DOHH2 (cell line): ENCODE results near the gene CXCL9.

Experiments
- H3F3A ChIP-seq: fragments of 200-600 bp; sonication (generic), shearing (Covaris generic); 2 replicates; pipeline ENCODE4 v1.6.0; 2016; ENCODE audit warnings: antibody characterized with exemption, mild to moderate bottlenecking; ENCODE audit not compliant: control insufficient read depth, insufficient read depth
- H3K27ac ChIP-seq: fragments of 200-600 bp; sonication (generic); 2 replicates; pipeline ENCODE4 v1.5.1; 2014; ENCODE audit warnings: low read depth, mild to moderate bottlenecking, low read length, moderate library complexity
- H3K27me3 ChIP-seq: fragments of 200-600 bp; sonication (generic); 2 replicates; pipeline ENCODE4 v1.6.1; 2014; ENCODE audit warnings: mild to moderate bottlenecking, low read length, mixed read lengths; ENCODE audit not compliant: control insufficient read depth
- H3K36me3 ChIP-seq: fragments of 200-600 bp; sonication (generic); 2 replicates; pipeline ENCODE4 v1.6.1; 2014; ENCODE audit warnings: mild to moderate bottlenecking, low read length, moderate library complexity, mixed read lengths; ENCODE audit not compliant: control insufficient read depth
- H3K4me1 ChIP-seq: fragments of 200-600 bp; sonication (generic); 2 replicates; pipeline ENCODE4 v1.6.1; 2014; ENCODE audit warnings: mild to moderate bottlenecking, low read length, mixed read lengths; ENCODE audit not compliant: control insufficient read depth
- H3K4me2 ChIP-seq: fragments of 200-600 bp; sonication (generic); 2 replicates; pipeline ENCODE4 v1.6.0; 2014; ENCODE audit warnings: mild to moderate bottlenecking, low read length, moderate library complexity
- H3K4me3 ChIP-seq: fragments of 200-600 bp; sonication (generic); 2 replicates; pipeline ENCODE4 v1.5.1; 2014; ENCODE audit warnings: mild to moderate bottlenecking, low read length, mixed read lengths
- H3K79me2 ChIP-seq: fragments of 200-600 bp; sonication (generic); 2 replicates; pipeline ENCODE4 v1.6.1; 2014; ENCODE audit warnings: mild to moderate bottlenecking, low read length, mixed read lengths; ENCODE audit not compliant: control insufficient read depth
- H3K9me2 ChIP-seq: fragments of 200-600 bp; sonication (generic); replicated peaks from 2 replicates; pipeline ENCODE4 v1.6.1; 2014; ENCODE audit warnings: mild to moderate bottlenecking, low read length, mixed read lengths; ENCODE audit not compliant: control insufficient read depth
- H3K9me3 ChIP-seq: fragments of 200-600 bp; sonication (generic); 2 replicates; pipeline ENCODE4 v1.6.1; 2014; ENCODE audit warnings: antibody characterized with exemption, low read length, mixed read lengths; ENCODE audit not compliant: control insufficient read depth, insufficient read depth
- H4K20me1 ChIP-seq: fragments of 200-600 bp; sonication (generic); 2 replicates; pipeline ENCODE4 v1.6.0; 2014; ENCODE audit warnings: low read depth, mild to moderate bottlenecking, antibody characterized with exemption, low read length, moderate library complexity; ENCODE audit not compliant: control insufficient read depth, insufficient read depth
- CTCF ChIP-seq: fragments of 200-600 bp; sonication (generic); IDR thresholded peaks from one replicate; pipeline ENCODE4 v1.5.1; 2014; ENCODE audit warnings: antibody characterized with exemption, mild to moderate bottlenecking, low read depth, low read length; ENCODE audit not compliant: poor library complexity, severe bottlenecking
- EZH2phosphoT487 ChIP-seq: fragments of 200-600 bp; sonication (generic); IDR thresholded peaks from 2 replicates; pipeline ENCODE4 v1.6.1; 2017; ENCODE audit warnings: borderline replicate concordance, mild to moderate bottlenecking, antibody characterized with exemption, low read length, moderate library complexity, mixed read lengths

Gene CXCL9

GRCh38 chr4:76022031-76022430 is 14.7 kb upstream of the CXCL9 start:
- no peaks in the 10 kb centered on the region for H3F3A ChIP-seq
- H3K4me3 ChIP-seq: no peak overlapping the region
- no peaks in the 10 kb centered on the region for H3K9me3 ChIP-seq
- no peaks in the 10 kb centered on the region for H3K36me3 ChIP-seq
- H3K4me2 ChIP-seq: no peak overlapping the region
- H3K27me3 ChIP-seq: peaks cover 28% of the 10 kb centered on the region
- no peaks in the 10 kb centered on the region for H3K9me2 ChIP-seq
- no peaks in the 10 kb centered on the region for H3K79me2 ChIP-seq
- no peaks in the 10 kb centered on the region for H3K4me1 ChIP-seq
- H3K27ac ChIP-seq: no peak overlapping the region
- no peaks in the 10 kb centered on the region for H4K20me1 ChIP-seq
- TF ChIP-seq CTCF: no peak

GRCh38 chr4:76017056-76017686 is 9.9 kb upstream of the CXCL9 start:
- Histone ChIP-seq H3K36me3 (no peaks in the 10 kb centered on the region), H3K27ac (no peak overlapping the region), H3K79me2 (no peaks in the 10 kb centered on the region), H3F3A (no peaks in the 10 kb centered on the region), H3K9me2 (no peaks in the 10 kb centered on the region), H3K9me3 (no peaks in the 10 kb centered on the region), H3K4me1 (peaks cover 8% of the 10 kb centered on the region; the same call in 1 of the 2 replicates), H3K27me3 (peaks cover 18% of the 10 kb centered on the region), H4K20me1 (no peaks in the 10 kb centered on the region), H3K4me3 (no peak overlapping the region), H3K4me2 (no peak overlapping the region)
- TF ChIP-seq CTCF (no peak), EZH2phosphoT487 (no peak)

- Histone ChIP-seq H3K4me1 (peaks cover 8% of the 10 kb centered on the region; the same call in 1 of the 2 replicates), H3K27me3 (peaks cover 10% of the 10 kb centered on the region), H3K27ac (no peak overlapping the region), H3K9me3 (no peaks in the 10 kb centered on the region), H4K20me1 (no peaks in the 10 kb centered on the region), H3K79me2 (no peaks in the 10 kb centered on the region), H3F3A (no peaks in the 10 kb centered on the region), H3K4me2 (no peak overlapping the region), H3K9me2 (no peaks in the 10 kb centered on the region), H3K4me3 (no peak overlapping the region), H3K36me3 (no peaks in the 10 kb centered on the region)
- TF ChIP-seq EZH2phosphoT487 (no peak), CTCF (no peak)
Measured at GRCh38 chr4:76016393-76016792, 9.1 kb upstream of the CXCL9 start.
